Fibroblast of skin of left biceps (primary cell): Measurements from ENCODE around the gene FZD2.
"Not testable (repeated sequence)": the region's sequence is repeated elsewhere in the genome, so short reads cannot be mapped to it uniquely, and the experiment has no call there.

Experiments used
- DNase-seq, 2 experiments: peaks; one replicate each; pipeline ENCODE4 v3.0.0-alpha.2; 2013; ENCODE audit warnings: low read depth in 2 of 2

FZD2 gene

DNA sequence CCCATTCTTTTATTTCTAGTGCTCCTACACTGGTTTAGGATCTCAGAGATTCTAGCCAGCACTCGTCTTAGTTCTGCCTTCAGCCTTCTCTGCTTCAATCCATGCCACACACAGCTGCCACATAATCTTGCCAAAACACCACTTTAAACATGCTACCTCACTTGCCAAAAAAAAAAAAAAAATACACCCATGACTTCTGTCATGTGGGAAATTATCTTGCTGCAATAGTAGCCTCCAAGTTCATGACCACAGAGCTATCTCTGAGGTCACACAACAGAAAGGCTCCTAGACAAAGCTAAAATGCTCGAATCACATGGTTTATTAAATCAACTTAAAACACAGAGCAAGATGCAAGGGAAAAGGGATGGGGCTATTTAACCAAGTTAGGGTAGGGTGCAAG lies 18.1 kb downstream of the FZD2 start:
- DNase-seq = no peak

- DNase-seq = no peak
Measured at GRCh38 chr17:44578947-44579346, 21.7 kb downstream of the FZD2 start.

- DNase-seq = no peak
Measured at GRCh38 chr17:44581868-44582267, 24.6 kb downstream of the FZD2 start.

DNA sequence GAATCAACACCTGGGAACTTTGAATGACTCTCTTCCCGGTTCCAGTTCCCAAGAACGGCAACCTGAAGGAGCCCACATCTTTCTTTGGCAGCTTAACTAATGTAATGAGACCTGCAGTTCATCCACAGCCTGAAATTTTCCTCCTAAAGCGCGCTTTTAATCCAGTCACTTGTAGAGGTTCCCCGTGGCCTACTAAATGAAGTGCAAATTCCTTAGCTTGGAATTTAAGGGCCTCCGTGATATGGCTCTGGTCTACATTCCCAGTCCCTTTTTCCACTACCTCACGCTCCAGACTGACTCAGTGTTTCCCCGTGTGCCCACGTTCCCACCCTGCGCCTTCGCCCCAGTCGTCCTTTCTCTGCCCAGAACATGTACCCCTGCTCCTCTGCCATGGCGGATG lies 27.2 kb downstream of the FZD2 start:
- DNase-seq = no peak

GRCh38 chr17:44585315-44585714 lies 28.0 kb downstream of the FZD2 start:
- no peak for DNase-seq

- DNase-seq = peak; percentile 79 to 83
Measured at GRCh38 chr17:44587339-44587738, 30.1 kb downstream of the FZD2 start.

DNA sequence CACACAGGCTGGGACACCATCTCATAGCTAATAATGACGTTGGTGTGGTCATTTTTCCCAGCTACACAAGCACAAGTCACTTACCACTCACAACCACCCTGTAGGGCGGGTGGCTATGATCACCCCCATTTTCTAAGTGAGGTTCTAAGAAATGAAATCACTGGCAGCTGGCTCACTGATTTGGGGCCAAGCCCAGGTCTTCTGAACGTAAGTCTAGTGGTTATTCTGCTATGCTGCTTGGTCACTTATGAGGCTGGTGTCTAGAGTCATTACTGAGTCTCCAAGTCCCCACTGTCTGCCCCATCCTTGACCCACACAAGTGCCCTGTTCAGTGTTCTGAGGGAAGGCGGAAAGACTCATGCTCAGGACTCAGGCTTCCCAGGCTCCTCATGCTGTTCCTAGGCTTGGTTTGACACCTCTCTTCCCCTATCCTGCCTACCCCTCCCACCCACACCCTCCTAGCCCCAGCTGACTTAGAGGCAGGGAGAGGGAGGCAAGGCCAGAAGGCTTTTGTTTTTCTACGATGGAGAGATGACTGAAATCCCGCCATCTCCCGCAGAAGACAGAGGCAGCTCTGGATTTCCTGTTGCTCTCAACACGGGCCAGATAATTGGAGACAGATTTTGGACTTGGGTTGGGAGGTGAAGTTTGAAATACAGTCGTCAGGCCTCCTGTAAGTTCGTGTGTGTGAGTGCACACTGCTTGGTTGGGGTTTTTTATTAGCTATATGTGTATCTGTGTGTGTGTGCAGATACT lies 32.2 kb downstream of the FZD2 start:
- DNase-seq = peak; percentile 51 to 55

GRCh38 chr17:44590072-44590462 lies 32.8 kb downstream of the FZD2 start:
- DNase-seq = not testable (repeated sequence)

GRCh38 chr17:44590762-44591161 lies 33.5 kb downstream of the FZD2 start:
- not testable (repeated sequence) for DNase-seq

GRCh38 chr17:44591206-44591605 lies 33.9 kb downstream of the FZD2 start:
- DNase-seq = no peak

- no peak for DNase-seq
Measured at GRCh38 chr17:44593156-44593555, 35.9 kb downstream of the FZD2 start.

DNA sequence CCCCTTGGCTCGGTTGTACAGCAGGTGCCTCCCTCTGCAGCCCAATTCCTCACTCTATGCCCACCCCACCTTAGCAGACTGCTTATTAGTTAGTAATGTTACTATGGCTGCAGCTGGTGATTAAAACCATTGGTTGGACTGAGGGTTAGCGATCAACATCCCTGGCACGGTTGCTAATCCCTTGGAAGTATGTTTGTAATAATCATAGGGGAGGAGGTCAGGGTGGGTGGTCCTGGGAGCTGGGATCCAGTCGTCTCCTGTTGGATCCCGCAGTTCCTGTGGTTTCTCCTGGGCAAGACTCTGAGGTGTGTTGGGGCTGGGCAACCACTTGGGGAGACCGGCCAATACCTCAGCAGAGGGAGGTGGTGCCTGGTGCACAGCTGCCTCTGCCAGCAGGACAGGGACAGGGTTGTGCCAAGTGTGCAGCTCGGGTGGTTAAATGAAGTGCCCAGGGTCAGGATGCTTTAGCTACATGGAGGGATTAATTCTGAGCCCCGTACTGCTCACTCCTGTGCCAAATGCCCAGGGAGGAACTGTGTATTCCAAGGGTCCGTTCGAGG lies 38.0 kb downstream of the FZD2 start:
- no peak for DNase-seq

GRCh38 chr17:44598329-44598728 lies 41.0 kb downstream of the FZD2 start:
- no peak for DNase-seq

- no peak for DNase-seq
Measured at GRCh38 chr17:44598932-44599297, 41.6 kb downstream of the FZD2 start.

DNA sequence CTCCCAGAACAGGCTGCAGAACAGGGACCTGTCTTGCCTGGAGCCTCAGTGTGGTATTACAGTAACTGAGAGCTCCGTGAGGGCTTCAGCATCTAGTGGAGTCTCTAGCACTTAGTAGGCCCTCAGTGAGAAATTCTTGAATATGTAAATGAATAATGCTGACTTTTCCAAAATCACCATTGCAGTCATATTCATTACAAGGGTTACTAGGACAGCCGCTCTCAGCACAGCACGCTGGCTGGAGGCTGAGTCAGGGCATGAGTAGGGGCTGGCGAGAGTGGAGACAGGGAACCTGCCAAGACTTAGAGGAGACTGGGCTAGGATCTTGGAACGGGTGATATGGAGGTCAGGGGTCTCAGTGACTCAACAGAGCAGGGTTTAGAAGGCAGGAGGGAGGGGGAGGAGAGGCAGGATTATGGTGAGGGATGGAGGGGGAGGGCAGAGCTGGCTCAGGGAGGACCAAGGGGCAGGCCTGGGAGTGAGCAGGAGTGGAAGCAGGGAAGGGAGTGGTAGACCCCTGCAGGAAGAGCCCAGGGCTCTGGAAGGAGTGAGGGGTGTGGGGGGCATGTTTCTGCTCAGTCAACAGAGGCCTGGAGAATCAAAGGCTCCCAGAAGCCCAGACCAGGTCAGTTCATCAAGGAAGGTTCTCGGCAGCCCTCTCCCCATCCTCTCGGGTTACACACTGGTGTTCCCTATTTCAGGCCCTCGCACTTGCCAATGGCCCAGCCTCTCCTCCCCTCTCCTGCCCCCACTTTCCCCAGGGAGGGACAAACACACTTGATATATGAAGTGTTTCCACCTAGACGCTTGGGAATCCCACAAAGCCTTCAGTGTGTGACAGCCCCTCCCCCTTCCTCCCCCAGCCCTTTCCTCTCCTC lies 42.3 kb downstream of the FZD2 start:
- DNase-seq = peak; percentile 77 to 81

DNA sequence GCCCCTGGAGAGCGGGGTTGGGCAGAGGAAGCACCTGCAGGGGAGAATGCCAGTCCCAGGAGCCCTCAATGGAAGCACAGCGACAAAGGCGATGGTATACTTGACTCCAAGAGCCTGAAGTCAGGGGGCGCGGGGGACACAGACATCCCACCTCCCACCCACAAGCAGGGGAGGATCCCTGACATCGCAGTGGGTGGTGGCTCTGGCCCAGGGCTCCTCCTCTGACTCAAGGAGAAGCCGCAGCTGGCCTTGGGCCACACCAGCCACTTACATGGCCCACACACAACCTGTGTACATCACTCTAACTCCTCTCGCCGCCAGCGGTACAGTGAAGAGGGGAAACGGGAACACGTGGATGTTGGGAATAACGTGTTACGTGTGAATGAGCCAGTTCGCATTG lies 44.3 kb downstream of the FZD2 start:
- no peak for DNase-seq

DNA sequence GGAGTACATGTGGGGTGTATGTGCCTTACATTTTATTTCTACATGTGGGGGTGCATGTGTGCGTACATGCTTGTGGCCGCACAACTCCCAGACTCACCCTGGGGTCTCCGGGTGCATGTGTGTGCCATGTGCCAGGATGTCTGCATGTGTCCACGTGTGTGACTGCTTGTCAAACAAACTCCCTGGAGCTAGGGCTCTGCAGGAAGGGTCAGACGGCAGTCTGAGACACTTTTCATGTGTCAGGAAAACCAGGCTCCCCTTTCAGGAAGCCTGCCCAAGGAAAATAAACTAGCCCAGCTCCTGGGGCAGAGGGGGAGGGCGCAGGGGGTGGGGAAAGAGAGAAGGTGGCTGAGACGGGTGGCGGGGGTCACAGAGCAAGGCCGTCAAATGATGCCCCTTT lies 44.7 kb downstream of the FZD2 start:
- no peak for DNase-seq

DNA sequence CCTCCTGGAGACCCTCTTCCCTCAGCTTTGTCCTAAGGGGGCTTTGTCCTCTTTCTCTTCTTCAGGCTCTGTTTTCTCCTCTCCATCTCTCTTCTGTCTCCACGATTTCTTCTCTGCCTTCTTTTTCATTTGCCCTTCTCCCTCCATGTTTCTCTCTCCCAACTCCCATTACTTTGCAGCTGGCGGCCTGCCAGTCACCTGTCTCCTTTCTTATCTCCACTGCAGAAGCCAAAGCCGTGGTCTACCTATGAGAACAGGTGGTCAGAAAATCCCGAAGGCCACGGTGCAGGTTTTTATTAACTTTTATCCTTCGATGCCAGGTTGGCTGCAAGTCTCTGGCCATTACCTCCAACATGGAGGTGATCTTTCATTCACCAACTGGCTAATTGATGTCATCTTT lies 45.1 kb downstream of the FZD2 start:
- DNase-seq = no peak

DNA sequence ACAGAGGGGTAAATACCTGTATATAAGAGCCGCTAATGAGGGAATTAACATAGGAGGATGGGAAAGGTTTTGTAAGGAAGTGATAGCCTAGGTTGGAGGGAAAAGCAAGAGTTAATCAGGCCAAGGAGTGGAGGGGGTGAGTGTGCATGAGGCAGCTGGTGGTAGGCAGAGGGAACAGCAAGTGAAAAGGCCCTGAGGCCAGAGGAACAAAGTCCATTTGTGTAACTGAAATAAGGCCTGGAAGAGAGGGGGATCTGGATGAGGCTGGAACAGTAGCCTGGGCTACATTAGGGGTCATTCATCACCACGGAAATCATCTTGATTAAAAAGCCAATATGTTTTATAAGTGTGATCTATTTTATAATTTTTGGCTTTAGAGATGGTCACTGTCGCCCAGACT lies 45.7 kb downstream of the FZD2 start:
- DNase-seq = no peak

DNA sequence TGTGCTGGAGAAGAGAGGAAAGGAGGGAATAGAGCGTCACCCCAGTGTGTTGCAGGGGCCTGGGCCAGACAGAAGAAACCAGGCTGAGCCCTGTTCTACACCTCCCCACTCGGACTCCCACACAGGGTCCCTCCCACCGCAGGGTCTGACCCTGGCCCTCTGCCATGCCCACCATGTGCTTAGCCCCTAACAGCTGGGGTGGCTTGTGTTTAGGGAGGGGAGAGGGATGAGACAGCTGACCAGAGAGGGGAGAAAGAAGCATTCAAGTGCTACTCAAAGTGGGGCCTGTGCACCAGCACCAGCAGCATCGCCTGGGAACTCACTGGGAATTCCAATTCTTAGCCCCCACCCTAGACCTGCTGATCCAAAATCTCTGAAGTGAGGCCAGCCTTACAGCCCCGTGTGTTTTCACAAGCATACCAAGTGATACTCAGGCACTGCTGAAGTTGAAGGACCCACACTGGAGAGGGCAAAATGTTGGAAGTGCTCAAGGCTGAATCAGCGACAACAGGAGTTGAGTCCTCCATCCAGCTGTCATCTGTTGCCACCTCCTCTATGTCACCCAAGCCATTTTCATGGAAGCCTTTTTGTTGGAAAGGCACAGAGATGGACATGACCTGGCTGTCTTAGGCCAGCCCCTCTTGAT lies 47.0 kb downstream of the FZD2 start:
- no peak for DNase-seq

DNA sequence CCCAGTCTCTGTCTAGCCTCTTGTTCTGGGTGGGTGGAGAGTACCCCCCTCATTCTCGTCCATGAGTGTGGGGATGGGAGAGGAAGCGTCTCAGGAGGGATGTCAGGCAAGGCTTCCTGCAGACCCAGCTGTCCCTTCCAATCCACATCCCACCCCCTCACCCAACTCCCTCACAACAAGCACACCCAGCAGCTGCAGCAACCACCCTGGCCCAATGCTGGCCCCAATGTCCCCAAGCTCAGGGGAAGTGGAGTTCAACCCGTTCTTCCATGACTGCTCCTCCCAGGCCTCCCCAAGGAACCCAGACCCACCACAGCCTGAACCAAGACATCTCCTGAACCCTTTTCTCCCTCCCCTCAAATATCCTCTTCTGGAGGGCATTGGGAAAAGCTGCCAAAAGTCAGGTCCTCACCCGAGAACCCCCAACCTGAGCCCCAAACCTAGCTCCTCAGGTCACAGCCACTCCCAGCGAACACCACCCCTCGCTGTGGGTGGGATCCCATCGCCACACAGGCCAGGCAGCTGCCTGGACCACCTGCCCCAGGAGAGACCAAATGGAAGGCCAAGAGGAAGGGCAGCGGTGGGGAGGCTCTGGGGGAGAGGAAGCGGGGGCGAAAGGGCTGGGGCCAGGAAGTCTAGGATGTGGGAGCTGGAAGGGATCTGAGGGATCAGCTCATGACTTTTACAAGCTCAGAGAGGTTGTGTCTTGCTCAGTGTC lies 47.6 kb downstream of the FZD2 start:
- no peak for DNase-seq

- DNase-seq = no peak
Measured at GRCh38 chr17:44606658-44607057, 49.4 kb downstream of the FZD2 start.
